ENCODE results near the gene SPACA6. TPM values are rescaled to one million over a fixed set of nuclear protein-coding genes. Genes with fewer than 3 reads are reported as not detected.
A peak's percentile ranks its signal among the peaks of the same experiment; 100 is the strongest.

SPACA6 gene
- total and polyA plus RNA-seq, 9 donors = 6.4 to 93.2 (median 45.2) TPM

- Histone ChIP-seq H3K27me3 (no peaks in the 10 kb centered on the region), H3K4me3 (no peak overlapping the region), H3K27ac (peak overlapping the region; percentile 99), H3K36me3 (no peaks in the 10 kb centered on the region), H3K9me3 (no peaks in the 10 kb centered on the region), H3K4me1 (ENCODE audit: insufficient read depth) (peaks cover 4% of the 10 kb centered on the region)
- intact Hi-C loops (cut with DNase I) = no loop called here
- WGBS, 3 donors = 32 to 61% (median 57%) methylated on average over 2 of the region's 2 CpGs
- DNase-seq = no peak
- TF ChIP-seq, protein P1, sequence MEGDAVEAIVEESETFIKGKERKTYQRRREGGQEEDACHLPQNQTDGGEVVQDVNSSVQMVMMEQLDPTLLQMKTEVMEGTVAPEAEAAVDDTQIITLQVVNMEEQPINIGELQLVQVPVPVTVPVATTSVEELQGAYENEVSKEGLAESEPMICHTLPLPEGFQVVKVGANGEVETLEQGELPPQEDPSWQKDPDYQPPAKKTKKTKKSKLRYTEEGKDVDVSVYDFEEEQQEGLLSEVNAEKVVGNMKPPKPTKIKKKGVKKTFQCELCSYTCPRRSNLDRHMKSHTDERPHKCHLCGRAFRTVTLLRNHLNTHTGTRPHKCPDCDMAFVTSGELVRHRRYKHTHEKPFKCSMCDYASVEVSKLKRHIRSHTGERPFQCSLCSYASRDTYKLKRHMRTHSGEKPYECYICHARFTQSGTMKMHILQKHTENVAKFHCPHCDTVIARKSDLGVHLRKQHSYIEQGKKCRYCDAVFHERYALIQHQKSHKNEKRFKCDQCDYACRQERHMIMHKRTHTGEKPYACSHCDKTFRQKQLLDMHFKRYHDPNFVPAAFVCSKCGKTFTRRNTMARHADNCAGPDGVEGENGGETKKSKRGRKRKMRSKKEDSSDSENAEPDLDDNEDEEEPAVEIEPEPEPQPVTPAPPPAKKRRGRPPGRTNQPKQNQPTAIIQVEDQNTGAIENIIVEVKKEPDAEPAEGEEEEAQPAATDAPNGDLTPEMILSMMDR (IDR thresholded peaks at IDR 0.05) = no peak
- TF ChIP-seq EP300 (IDR thresholded peaks at IDR 0.05) (no peak), POLR2A (IDR thresholded peaks at IDR 0.05) (no peak)
Observed at GRCh38 chr19:51693819-51694218, 689 bp downstream of the SPACA6 start.

DNA sequence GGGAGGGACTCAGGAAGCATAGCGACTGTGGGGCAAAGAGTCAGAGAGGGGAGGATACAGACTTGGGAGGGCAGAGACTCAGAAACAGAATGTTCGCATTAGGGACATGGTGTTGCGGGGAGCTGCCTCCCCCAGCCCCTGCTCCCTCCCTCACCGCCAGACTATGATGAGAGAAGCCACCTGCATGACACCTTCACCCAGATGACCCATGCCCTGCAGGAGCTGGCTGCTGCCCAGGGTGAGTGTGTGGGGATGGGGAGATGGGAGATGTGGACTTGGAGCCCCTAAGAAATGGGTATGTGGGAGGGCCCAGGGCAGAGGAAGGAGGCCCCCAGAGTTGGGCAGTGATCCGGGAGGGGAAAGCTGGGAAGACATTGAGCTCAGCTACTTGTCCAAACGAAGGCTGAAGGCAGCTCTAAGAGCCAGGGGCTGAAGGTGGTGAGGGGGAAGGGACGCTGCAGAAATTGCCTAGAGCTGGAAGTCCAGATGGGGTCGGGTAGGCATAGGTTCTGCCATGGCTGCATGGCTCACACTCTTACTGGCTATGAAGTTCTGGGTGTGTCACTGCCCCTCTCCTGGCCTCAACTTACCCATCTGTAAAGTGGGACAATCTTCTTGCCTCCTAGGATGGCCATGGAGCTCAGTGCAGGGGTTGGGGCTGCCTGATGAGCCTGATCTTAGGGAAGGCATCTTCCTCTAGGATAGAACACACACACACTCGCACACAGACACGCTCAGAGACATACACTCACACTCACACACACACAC, 1.4 kb downstream of the SPACA6 start:
- Histone ChIP-seq H3K4me1 (ENCODE audit: insufficient read depth) (peaks cover 4% of the 10 kb centered on the region), H3K27ac (peak overlapping the region in 1 of 2 donors; percentile 99), H3K27me3 (no peaks in the 10 kb centered on the region), H3K36me3 (no peaks in the 10 kb centered on the region), H3K9me3 (no peaks in the 10 kb centered on the region), H3K4me3 (no peak overlapping the region)
- peak in 1 of 5 donors; percentile 47 for DNase-seq
- intact Hi-C loops (cut with DNase I) = loop anchor here in 1 of 4 donors (5.0 kb wide), 1 partner anchor 78 kb away; no protein-coding TSS in a partner anchor
- 54 to 61% (median 60%) methylated on average over 10 of the region's 10 CpGs for WGBS, 3 donors
- TF ChIP-seq, protein P1 (IDR thresholded peaks at IDR 0.05) = no peak
- TF ChIP-seq EP300 (IDR thresholded peaks at IDR 0.05) = no peak
- no peak for TF ChIP-seq POLR2A (IDR thresholded peaks at IDR 0.05)

DNA sequence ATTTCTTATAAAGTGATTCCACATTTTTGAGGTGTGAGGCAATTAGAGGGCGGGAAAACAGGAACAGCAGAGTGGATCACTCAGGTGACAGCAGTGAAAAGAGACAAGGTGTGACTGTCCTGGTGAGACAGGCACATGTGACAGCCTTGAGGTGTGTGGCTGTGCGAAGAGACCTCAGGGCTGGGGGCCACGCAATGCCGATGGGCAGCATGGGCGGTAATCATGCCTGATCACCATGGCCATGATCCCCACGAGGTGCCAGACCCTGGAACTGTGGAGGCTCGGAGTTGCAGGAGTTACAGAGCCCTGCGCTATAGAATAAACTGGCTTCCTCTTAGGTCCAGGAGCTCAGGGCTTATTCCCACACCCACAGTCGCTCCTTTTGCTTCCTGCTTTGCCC, 2.0 kb downstream of the SPACA6 start:
- no peaks in the 10 kb centered on the region for H3K36me3 ChIP-seq
- H3K9me3 ChIP-seq = no peaks in the 10 kb centered on the region
- no peak overlapping the region for H3K27ac ChIP-seq
- H3K27me3 ChIP-seq = no peaks in the 10 kb centered on the region
- WGBS, 3 donors = 88 to 92% (median 89%) methylated on average over 9 of the region's 9 CpGs
- DNase-seq = no peak
- peaks cover 4% of the 10 kb centered on the region for H3K4me1 ChIP-seq (ENCODE audit: insufficient read depth)
- TF ChIP-seq, protein P1 (IDR thresholded peaks at IDR 0.05) = no peak
- TF ChIP-seq EP300 (IDR thresholded peaks at IDR 0.05) (no peak), POLR2A (IDR thresholded peaks at IDR 0.05) (no peak)
- intact Hi-C loops (cut with DNase I) = loop anchor here in 1 of 4 donors (5.0 kb wide), 1 partner anchor 77 kb away; no protein-coding TSS in a partner anchor
- H3K4me3 ChIP-seq = no peak overlapping the region

- no peak for DNase-seq
- H3K4me1 ChIP-seq (ENCODE audit: insufficient read depth) = peaks cover 4% of the 10 kb centered on the region
- H3K27me3 ChIP-seq = no peaks in the 10 kb centered on the region
- H3K36me3 ChIP-seq = no peaks in the 10 kb centered on the region
- H3K27ac ChIP-seq = no peak overlapping the region
- H3K4me3 ChIP-seq = no peak overlapping the region
- intact Hi-C loops (cut with DNase I) = loop anchor here in 1 of 4 donors (5.0 kb wide), 1 partner anchor 76 kb away; no protein-coding TSS in a partner anchor
- no peaks in the 10 kb centered on the region for H3K9me3 ChIP-seq
- TF ChIP-seq, protein P1 (IDR thresholded peaks at IDR 0.05) = no peak
- TF ChIP-seq EP300 (IDR thresholded peaks at IDR 0.05) = no peak
- whole genome bisulfite sequencing, 3 donors = 82 to 85% (median 83%) methylated on average over 14 of the region's 14 CpGs
Observed at GRCh38 chr19:51695702-51696315, 2.7 kb downstream of the SPACA6 start.

Measured in ovary (tissue), 9 donors.